AG09319 (cell line): ENCODE results near the gene CCL20.

Source experiments
- DNase-seq: peaks from one replicate; pipeline ENCODE4 v3.0.0-alpha.2; 2010; ENCODE audit warnings: low read depth; ENCODE audit errors: extremely low read depth
- CTCF ChIP-seq: IDR thresholded peaks from 2 replicates; pipeline ENCODE4 v1.5.1; 2011; ENCODE audit warnings: low read depth, mild to moderate bottlenecking, inconsistent platforms, low read length, moderate library complexity

The CCL20 gene

GRCh38 chr2:227804975-227805374 is 8.7 kb upstream of the CCL20 start:
- no peak for TF ChIP-seq CTCF
- no peak for DNase-seq

GRCh38 chr2:227805578-227805977 is 8.1 kb upstream of the CCL20 start:
- no peak for TF ChIP-seq CTCF
- no peak for DNase-seq

DNA sequence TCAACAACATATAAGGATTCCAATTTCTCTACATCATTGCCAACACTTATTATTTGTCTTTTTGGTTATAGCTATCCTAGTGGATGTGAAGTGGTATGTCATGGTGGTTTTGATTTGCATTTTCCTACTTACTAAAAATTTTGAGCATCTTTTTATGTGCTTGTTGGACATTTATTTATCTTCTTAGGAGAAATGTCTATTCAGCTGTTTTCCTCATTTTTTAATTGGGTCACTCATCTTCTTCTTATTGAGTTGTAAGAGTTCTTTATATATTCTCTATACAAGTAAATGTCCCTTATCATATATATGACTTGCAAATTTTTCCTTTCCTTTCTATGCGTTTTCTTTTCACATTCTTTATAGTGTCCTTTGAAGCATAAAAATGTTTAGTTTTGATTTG is 4.7 kb upstream of the CCL20 start:
- TF ChIP-seq CTCF = no peak

GRCh38 chr2:227812001-227812400 is 1.6 kb upstream of the CCL20 start:
- TF ChIP-seq CTCF = no peak
- no peak for DNase-seq

More for the DNA sequence above, 4.7 kb upstream of the CCL20 start:
- DNase-seq = no peak

GRCh38 chr2:227813229-227813561 is 447 bp upstream of the CCL20 start:
- no peak for DNase-seq
- no peak for TF ChIP-seq CTCF

- no peak for TF ChIP-seq CTCF
- DNase-seq = no peak
Observed at GRCh38 chr2:227815066-227815465, 1.4 kb downstream of the CCL20 start.

DNA sequence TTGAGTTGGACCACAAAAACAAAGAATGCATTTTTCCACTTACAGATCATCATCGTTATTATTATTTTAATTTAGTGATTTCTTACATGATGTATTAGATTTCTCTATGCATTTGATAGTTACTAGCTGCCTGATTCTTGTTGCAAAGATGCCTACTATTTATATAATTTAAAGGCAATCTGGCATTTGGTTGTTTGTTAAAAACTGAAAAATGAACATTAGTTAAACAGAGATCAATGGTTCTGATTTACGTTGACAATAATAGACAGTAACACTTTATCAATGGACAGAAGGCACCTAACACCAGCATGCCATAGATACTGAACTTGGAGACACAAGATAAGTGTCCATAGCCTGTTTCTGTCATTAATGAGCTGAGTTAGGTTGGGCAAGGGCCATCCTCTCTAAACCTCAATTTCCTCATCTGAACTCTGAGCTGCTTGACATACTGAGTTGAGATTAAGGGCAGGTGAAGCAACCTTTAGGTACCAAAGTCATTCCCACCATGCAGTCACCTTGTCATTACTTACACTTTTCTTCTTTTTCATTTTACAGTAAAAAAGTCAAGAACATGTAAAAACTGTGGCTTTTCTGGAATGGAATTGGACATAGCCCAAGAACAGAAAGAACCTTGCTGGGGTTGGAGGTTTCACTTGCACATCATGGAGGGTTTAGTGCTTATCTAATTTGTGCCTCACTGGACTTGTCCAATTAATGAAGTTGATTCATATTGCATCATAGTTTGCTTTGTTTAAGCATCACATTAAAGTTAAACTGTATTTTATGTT is 3.1 kb downstream of the CCL20 start:
- DNase-seq = no peak
- no peak for TF ChIP-seq CTCF
